Measurements from ENCODE around the gene DPYD.

Gene DPYD

GRCh38 chr1:97114842-97115241, 806.0 kb downstream of the DPYD start:
- TF ChIP-seq CTCF (IDR thresholded peaks at IDR 0.05; ENCODE audit: extremely low read depth, missing control alignments), result no peak
- no peak for DNase-seq (ENCODE audit: low spot score)

- no peak for TF ChIP-seq CTCF (IDR thresholded peaks at IDR 0.05; ENCODE audit: extremely low read depth, missing control alignments)
- no peak for DNase-seq (ENCODE audit: low spot score)
Observed at GRCh38 chr1:97112442-97112841, 808.4 kb downstream of the DPYD start.

DNA sequence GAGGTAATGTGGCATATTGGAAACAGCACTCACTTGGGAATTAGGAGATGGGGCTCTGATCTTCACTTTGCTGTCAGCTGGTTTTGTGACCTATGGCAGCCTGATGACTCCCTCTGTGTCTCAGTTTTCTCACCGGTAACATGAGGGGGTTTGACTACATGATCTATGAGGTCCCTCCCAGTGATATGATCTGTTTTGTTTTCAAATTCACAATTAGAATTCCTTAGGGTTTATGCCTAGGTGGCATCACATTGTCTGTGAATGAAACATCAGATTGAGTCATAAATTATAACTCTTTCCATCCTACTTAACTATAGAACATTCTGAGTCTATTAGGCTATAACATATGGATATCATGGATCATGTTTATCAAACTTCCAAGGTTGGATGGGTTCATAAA, 812.7 kb downstream of the DPYD start:
- no peak for TF ChIP-seq CTCF (IDR thresholded peaks at IDR 0.05; ENCODE audit: extremely low read depth, missing control alignments)
- no peak for DNase-seq (ENCODE audit: low spot score)

GRCh38 chr1:97105531-97105930, 815.3 kb downstream of the DPYD start:
- TF ChIP-seq CTCF (IDR thresholded peaks at IDR 0.05; ENCODE audit: extremely low read depth, missing control alignments), result no peak
- no peak for DNase-seq (ENCODE audit: low spot score)

DNA sequence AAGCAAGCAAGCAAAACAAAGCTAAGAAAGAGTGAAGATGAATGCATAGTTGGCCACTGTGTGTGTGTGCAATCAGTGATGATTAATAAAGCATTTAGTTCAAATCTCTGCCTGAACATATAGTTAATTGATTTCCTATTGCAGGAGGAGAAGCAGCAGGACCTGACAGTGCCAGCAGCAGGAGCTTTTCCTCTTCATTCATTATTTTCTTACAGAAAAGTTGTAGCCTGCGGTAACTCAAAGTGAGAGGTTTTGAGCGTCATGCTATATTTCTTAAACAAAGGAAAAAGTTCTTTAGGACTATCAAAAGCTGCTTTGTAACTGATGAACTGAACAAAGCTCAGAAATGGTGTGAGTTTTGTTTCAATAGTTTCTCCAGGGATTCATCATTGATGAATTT, 819.3 kb downstream of the DPYD start:
- no peak for DNase-seq (ENCODE audit: low spot score)
- no peak for TF ChIP-seq CTCF (IDR thresholded peaks at IDR 0.05; ENCODE audit: extremely low read depth, missing control alignments)

DNA sequence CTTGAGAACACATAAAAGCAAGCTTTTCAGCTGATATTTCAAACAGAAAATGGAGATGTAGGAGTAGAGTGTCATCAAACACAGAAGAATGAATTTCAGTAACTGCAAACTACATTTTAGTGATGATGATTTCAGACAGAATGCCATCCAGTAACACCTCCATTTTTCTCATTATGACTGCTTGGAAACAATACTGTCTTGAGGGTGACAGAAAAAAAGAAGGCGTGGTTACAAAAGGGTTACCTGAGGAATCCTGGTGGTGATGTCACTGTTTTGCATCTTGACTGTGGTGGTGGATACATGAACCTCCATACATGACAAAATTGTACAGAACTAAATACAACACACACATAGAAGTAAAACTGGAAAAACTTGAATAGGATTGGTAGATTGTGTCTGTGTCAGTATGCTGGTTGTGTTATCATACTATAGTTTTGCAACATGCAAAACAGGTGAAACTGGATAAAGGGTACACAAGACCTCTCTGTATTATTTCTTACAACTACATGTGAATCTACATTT, 823.4 kb downstream of the DPYD start:
- TF ChIP-seq CTCF (IDR thresholded peaks at IDR 0.05; ENCODE audit: extremely low read depth, missing control alignments), result no peak
- no peak for DNase-seq (ENCODE audit: low spot score)

- no peak for DNase-seq (ENCODE audit: low spot score)
- no peak for TF ChIP-seq CTCF (IDR thresholded peaks at IDR 0.05; ENCODE audit: extremely low read depth, missing control alignments)
Observed at GRCh38 chr1:97095764-97096163, 825.1 kb downstream of the DPYD start.

All from GM20000 (cell line).